Measurements from ENCODE around the gene SYT9.

Gene SYT9

GRCh38 chr11:7251836-7252682 is at the start of gene SYT9:
Gene SYT9 (plus strand): TSS chr11:7251904. CDS start chr11:7252187, 283 bp downstream.
- TF ChIP-seq YY1 (IDR thresholded peaks at IDR 0.05; ENCODE audit: low read depth) = no peak
- no peak for TF ChIP-seq CEBPB (IDR thresholded peaks at IDR 0.05)
- TF ChIP-seq ZBTB7A (IDR thresholded peaks at IDR 0.05; ENCODE audit: low read depth) = no peak
- no peak for TF ChIP-seq RAD21 (IDR thresholded peaks at IDR 0.05; ENCODE audit: low read depth)
- no peak for TF ChIP-seq USF1 (IDR thresholded peaks at IDR 0.05)
- no peak for TF ChIP-seq EGR1 (IDR thresholded peaks at IDR 0.05)
- no peak for TF ChIP-seq TCF12 (IDR thresholded peaks at IDR 0.05; ENCODE audit: low read depth)
- no peak for TF ChIP-seq REST (IDR thresholded peaks at IDR 0.05; ENCODE audit: low read depth)
- no peak for TF ChIP-seq MAX (IDR thresholded peaks at IDR 0.05)
- TF ChIP-seq NFIC (IDR thresholded peaks at IDR 0.05) = no peak
- TF ChIP-seq EP300 (IDR thresholded peaks at IDR 0.05; ENCODE audit: borderline replicate concordance) = no peak
- no peak for TF ChIP-seq TAF1 (IDR thresholded peaks at IDR 0.05; ENCODE audit: low read depth)
- no peak for TF ChIP-seq TEAD4 (IDR thresholded peaks at IDR 0.05)

GRCh38 chr11:7202412-7202811 is 49.3 kb upstream of the SYT9 start:
- no peak for TF ChIP-seq TCF12 (IDR thresholded peaks at IDR 0.05; ENCODE audit: low read depth)
- no peak for TF ChIP-seq ZBTB7A (IDR thresholded peaks at IDR 0.05; ENCODE audit: low read depth)
- TF ChIP-seq NFIC (IDR thresholded peaks at IDR 0.05) = no peak
- no peak for TF ChIP-seq USF1 (IDR thresholded peaks at IDR 0.05)

GRCh38 chr11:7204778-7205177 is 46.9 kb upstream of the SYT9 start:
- TF ChIP-seq REST (IDR thresholded peaks at IDR 0.05; ENCODE audit: low read depth) = no peak
- TF ChIP-seq CREB1 (IDR thresholded peaks at IDR 0.05; ENCODE audit: low read depth) = no peak
- TF ChIP-seq EP300 (IDR thresholded peaks at IDR 0.05; ENCODE audit: borderline replicate concordance) = no peak
- no peak for TF ChIP-seq USF1 (IDR thresholded peaks at IDR 0.05)
- no peak for TF ChIP-seq TAF1 (IDR thresholded peaks at IDR 0.05; ENCODE audit: low read depth)
- no peak for TF ChIP-seq CEBPB (IDR thresholded peaks at IDR 0.05)
- no peak for TF ChIP-seq TEAD4 (IDR thresholded peaks at IDR 0.05)
- TF ChIP-seq FOXM1 (IDR thresholded peaks at IDR 0.05; ENCODE audit: borderline replicate concordance, low read depth) = no peak
- TF ChIP-seq RAD21 (IDR thresholded peaks at IDR 0.05; ENCODE audit: low read depth) = no peak
- no peak for TF ChIP-seq YY1 (IDR thresholded peaks at IDR 0.05; ENCODE audit: low read depth)
- no peak for TF ChIP-seq ZBTB7A (IDR thresholded peaks at IDR 0.05; ENCODE audit: low read depth)
- TF ChIP-seq EGR1 (IDR thresholded peaks at IDR 0.05) = no peak

GRCh38 chr11:7208391-7208790 is 43.3 kb upstream of the SYT9 start:
- no peak for TF ChIP-seq CEBPB (IDR thresholded peaks at IDR 0.05)
- no peak for TF ChIP-seq CREB1 (IDR thresholded peaks at IDR 0.05; ENCODE audit: low read depth)
- TF ChIP-seq USF1 (IDR thresholded peaks at IDR 0.05) = no peak
- TF ChIP-seq FOXM1 (IDR thresholded peaks at IDR 0.05; ENCODE audit: borderline replicate concordance, low read depth) = no peak
- TF ChIP-seq EP300 (IDR thresholded peaks at IDR 0.05; ENCODE audit: borderline replicate concordance) = no peak
- no peak for TF ChIP-seq ZBTB7A (IDR thresholded peaks at IDR 0.05; ENCODE audit: low read depth)
- no peak for TF ChIP-seq YY1 (IDR thresholded peaks at IDR 0.05; ENCODE audit: low read depth)
- no peak for TF ChIP-seq EGR1 (IDR thresholded peaks at IDR 0.05)
- TF ChIP-seq TAF1 (IDR thresholded peaks at IDR 0.05; ENCODE audit: low read depth) = no peak
- TF ChIP-seq TEAD4 (IDR thresholded peaks at IDR 0.05) = no peak
- no peak for TF ChIP-seq MAX (IDR thresholded peaks at IDR 0.05)
- TF ChIP-seq NFIC (IDR thresholded peaks at IDR 0.05) = no peak
- TF ChIP-seq TCF12 (IDR thresholded peaks at IDR 0.05; ENCODE audit: low read depth) = no peak

- no peak for TF ChIP-seq EGR1 (IDR thresholded peaks at IDR 0.05)
- no peak for TF ChIP-seq TEAD4 (IDR thresholded peaks at IDR 0.05)
- no peak for TF ChIP-seq RAD21 (IDR thresholded peaks at IDR 0.05; ENCODE audit: low read depth)
- no peak for TF ChIP-seq YY1 (IDR thresholded peaks at IDR 0.05; ENCODE audit: low read depth)
- no peak for TF ChIP-seq TCF12 (IDR thresholded peaks at IDR 0.05; ENCODE audit: low read depth)
- TF ChIP-seq MAX (IDR thresholded peaks at IDR 0.05) = no peak
- TF ChIP-seq ZBTB7A (IDR thresholded peaks at IDR 0.05; ENCODE audit: low read depth) = no peak
Measured at GRCh38 chr11:7219491-7219890, 32.2 kb upstream of the SYT9 start.
